ENCODE measurements around the gene PHEX.

PHEX gene

DNA sequence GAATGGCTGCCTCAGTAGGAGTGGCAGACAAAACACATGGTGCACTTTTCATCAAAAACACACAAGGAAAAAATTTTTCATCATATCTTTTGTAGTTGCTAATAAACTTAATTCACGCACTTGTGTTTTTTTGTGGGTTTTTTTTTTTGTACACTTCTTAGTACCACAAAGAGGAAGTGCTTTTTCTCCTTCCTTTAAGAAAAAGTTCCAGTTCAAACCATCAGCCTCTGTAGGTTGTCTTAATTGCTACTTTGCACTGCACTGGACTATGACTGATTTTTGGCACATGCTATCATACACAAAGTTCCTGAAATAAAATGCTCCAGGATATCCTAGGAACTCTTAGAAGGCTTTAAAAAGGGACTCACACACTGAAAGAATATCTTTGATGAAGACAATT, at the start of gene PHEX:
Gene PHEX (plus strand): TSS at position 242 of the 400 bp plus-strand sequence. CDS start 681 bp downstream, outside the sequence.
- DNase-seq: no peak

DNA sequence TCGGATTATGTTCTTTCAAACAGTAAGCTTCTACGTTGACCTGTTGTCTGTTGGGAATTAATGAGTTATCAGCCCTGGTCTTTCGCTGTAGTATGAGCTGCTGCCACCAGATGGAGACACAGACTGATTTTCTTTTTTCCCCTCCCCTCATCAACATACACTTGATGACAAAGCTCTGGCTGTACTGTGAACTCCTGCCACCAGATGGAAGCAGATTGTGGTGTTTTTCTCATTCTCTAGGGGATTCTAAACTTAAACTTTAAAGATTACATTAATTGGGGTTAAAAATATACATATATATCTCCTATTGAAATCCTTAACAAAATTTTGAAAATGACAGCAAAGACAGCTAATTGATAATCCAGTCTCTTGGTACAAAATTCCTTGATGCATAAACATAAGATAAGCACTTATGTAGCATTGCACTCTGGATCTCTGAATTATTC, 46.8 kb upstream of the PHEX start:
- DNase-seq: peak; percentile 74 to 80

DNA sequence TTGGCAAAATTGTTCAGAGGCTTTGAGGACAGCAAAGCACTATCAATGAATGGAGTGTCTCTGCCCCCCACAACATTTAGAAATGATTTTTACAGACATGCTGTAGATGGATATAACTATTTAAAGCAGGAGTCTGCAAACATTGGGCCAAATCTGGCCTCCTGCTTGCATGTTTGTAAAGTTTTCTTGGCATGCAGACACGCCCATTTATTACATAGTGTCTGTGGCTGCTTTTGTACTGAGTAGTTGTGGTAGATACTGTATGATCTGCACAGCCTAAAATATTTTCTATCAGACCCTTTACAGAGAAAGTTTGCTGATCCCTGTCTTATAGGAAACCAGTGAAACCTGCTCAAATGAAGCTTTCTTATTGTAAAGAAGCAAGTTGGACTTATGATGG, 45.5 kb upstream of the PHEX start:
- DNase-seq: no peak

DNA sequence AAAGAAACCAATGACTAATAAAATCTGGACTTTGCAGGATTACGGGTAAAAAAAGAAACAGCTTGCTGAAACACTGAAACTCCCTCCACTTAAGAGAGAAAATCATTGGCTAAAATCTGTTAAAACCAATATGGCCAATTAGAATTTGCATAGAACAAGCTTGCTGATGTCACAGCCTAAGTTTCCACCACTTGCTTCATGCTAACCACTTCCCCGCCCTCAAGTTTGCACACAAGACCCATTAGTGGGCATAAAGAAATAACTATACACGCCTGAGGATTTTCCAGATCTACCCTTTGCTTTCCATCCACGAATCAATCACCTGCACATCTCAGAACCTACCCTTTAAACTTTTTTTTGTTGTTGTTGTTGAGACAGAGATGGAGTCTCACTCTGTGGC, 42.7 kb upstream of the PHEX start:
- DNase-seq: no peak

DNA sequence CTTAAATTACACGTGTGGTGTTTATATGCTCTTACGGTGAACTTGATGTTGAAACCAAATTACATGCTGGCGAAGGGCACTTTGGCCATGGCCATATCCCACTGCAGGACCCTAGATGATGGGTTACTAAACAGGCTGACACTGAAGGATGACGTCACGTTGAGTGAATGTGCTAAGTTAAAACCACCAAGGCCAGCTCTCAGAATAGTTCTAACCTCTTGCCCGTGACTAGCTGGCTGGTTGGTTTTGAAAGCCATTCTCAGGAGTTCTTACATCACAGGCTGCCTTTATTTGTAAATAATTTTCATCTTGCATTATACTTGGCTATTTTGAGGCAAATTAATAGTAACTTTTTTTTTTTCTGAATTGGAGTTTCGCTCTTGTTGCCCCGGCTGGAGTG, 41.3 kb upstream of the PHEX start:
- no peak for DNase-seq

DNA sequence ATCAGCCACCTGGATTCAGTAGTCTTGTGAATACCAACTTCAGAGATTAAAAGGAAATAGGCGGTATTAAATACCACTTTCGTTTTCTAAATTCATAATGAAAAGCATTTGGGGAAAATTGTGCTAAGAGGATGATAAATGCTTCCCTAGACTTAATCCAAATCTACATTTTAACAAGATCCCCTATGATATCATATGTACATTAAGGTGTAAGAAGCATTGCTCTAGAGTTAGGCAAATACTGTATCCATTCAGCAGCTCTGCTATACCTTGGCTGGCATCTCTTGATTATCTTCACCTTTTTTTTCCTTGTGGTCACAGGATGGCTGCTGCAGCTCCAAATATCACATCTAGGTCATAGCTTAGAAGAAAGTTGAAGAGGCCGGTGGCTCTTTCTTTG, 40.6 kb upstream of the PHEX start:
- DNase-seq: no peak

DNA sequence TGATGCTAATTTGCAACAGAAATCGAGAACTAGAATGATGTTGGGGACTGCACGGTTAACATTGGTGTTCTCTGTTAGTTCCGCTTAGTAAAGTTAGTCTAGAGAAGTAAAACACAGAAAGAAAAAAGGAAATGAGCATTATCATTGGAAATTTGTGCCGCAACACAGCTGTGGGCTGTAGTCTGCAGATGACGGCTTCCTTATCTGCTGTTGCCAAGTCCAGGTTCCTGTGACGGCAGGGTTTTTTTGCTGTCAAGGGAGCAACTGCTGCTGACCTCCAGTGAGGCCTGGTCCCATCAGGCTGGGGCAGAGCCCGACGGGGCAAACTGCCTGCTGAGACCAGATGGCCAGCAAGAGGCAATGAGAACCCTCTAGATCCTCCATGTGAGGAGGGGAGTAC, 38.9 kb upstream of the PHEX start:
- peak in 1 of 2 donors; percentile 38 for DNase-seq

DNA sequence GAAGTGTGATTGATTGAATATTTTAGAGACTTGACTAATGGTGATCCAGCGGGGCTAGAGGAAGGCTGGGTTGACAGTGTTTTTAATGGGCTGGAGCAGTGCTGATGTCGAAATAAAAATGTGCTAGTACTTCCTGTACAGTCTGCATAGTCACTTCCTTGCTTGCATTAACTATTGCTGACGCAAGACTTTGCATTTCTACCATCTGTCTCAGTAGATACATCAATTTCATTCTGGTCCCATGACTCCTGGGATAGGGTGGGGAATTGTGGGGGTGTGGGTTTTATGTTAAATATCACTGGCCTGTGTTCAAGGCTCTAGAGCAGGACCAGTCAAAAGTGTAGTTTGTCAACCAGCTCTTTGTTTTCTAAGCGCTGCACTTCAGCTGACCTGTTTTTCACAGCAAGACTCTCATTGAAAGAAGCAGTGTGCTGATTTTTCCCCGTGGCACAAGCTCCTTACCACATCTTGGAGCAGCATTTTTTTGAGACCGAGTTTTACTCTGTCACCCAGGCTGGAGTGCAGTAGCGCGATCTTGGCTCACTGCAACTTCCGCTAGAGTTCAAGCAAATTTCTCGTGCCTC, 35.2 kb upstream of the PHEX start:
- peak in 1 of 2 donors; percentile 9 for DNase-seq

DNA sequence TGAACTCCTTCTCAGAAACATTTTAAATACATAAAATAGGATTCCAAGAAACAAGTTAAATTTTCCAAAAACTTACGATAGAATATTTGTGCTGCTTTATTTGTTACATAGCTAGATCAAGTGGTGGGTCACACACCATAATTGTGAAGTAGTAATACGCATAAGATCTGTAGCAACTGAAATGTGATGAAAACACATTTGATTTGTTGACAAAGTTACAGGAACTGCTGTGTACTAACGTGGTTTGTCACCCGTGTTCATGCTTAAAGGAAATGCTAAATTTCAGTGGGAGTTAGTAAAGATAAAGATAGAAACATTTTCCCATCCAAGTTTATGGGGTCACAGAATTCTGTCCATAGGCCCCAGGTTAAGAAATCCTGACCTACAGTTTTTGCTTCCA, 34.1 kb upstream of the PHEX start:
- no peak for DNase-seq

DNA sequence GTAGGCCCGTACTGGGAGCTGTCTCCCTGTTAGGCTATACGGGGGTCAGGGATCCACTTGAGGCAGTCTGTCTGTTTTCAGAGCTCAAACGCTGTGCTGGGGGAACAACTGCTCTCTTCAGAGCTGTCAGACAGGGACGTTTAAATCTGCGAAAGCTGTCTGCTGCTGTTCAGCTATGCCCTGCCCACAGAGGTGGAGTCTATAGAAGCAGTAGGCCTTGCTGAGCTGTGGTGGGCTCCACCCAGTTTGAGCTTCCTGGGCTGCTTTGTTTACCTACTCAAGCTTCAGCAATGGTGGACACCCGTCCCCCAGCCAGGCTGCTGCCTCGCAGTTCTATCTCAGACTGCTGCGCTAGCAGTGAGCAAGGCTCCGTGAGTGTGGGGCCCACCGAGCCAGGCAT, 27.3 kb upstream of the PHEX start:
- no peak for DNase-seq

DNA sequence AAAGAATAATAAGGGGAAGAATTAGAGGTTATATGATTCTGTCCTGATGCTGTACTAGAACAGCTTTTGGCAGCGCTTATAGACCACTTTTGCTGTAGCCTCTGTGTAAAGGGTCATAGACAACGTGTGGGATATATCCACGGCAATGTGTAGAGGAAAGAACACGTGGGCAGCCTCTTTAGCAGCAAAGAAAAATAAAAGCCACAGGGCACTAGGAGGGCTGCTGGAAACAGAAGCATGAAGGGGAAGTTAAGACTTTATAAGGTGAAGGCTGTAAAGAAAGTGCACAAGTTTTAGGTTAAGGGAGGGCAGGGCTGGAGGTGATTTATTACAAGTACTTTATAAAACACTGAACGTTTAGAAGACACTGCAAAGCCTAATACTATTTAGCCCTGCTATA, 20.1 kb upstream of the PHEX start:
- DNase-seq: no peak

DNA sequence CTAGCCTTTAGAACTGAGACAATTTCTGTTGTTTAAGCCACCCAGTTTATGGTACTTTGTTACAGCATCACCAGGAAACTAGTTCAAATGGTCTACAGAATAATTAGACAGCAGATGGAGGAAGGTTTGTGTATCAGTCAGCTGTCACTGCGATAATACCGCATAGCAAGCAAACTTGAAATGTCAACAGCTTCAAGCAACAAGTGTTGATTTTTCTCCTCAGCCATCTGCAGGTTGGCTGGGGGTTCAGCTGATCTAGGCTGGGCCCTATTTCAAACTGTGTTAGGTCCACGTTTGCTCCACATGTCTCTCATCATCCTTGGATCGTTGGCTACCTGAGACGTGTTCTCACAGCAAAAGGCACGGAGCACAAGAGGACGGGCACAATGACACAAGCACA, 19.2 kb upstream of the PHEX start:
- no peak for DNase-seq

DNA sequence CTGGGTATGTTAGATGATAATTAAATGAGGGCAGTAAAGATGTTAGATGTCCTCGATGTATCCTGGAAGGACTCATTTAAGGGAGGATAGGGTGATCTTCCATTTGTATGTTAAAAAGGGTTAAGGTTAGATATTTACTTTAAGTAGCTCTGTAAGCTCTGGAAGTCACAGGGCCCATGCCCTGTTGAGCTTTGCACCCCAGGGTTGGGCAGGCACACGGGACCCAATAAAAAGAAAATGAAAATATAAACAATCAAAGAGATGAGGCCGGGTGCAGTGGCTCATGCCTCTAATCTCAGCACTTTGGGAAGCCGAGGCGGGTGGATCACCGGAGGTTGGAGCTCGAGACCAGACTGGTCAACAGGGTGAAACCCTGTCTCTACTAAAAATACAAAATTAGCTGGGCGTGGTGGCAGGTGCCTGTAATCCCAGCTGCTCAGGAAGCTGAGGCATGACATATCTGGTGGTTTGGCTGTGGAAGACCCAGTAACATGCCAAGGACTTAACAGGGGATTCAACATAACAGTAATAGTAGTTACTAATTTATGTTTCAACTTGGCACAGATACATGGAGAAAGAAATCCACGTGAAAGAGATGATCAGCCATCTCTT, 16.9 kb upstream of the PHEX start:
- no peak for DNase-seq

DNA sequence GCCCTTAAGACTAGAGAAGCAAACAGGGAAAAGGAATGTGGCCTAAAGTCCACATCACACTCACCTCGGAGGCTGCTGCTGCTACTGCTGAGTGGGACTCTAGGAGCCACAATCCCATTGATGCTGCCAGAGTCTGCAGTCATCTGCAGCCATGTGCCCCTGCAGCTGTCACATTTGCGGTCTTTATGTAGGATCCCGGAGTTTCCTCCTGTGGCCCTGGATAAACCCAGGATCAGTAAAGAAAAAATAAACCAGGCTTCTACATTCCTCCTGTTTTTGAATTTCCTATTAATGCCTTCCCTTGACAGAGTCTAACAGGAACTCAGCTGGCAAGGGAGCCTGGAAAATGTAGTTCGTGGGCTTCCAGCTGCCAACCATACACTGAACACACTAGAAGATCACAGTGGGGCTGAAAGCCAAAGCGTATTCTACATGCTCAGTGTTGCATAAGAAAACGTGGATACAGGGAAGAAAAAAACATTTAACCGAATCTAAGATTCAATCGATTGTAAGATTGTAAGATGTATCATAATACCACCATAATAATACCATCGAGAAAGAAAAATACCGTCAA, 10.3 kb upstream of the PHEX start:
- no peak for DNase-seq

DNA sequence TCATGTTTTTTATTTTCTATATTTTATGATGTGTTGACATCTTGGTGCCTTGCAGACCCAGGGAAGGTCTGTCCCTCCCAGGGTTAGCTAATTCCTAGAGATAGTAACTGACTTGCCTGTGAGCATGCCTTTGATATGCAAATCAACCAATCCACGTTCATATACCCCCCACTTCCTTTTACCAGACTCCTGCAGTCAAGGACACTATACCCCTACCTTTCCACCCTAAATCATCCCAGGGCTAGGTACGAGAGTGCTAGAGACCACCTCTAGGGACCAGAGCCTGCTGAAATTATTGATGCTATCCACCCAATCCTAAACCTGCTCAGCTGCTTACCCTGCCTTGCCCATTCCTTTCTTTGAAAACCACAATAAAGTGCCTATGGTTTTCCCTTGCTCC, 7.5 kb upstream of the PHEX start:
- no peak for DNase-seq

DNA sequence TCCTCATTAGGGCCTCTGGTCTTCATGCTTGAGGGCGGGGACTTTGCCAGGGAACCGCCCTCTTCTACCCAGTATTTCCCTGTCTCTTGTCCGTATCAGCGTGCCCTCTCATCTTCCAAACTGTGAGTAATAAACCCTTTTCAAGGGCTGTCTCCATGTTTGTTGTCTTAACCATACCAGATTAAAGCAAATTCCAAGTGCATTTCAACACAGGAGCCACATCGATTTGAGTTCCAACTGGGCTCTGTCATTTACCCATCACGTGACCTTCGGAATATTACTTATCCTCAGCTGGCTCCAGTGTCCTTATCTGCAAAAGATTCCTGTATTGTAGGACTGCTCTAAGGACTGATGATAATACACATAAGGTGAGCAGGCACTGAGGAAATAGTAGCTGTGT, 6.4 kb upstream of the PHEX start:
- DNase-seq: no peak

DNA sequence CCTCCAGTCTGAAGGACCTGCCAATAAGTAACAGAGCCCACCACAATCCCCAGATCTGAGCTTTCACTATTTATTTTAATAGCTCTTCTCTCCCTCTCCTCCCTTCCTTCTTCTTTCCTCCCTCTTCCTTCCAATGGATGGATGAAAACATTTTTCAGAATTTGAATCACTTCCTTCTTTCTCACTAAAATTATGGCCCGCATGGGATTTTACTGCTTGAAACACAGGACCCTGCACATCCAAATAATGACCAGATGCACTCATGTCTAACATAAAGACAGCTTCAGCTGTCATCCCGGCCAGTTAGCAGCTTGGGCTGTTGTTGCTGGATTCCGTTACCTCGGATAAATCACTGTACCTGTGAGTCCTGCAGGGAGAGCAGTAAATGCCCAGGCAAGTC, 5.4 kb upstream of the PHEX start:
- DNase-seq: no peak

DNA sequence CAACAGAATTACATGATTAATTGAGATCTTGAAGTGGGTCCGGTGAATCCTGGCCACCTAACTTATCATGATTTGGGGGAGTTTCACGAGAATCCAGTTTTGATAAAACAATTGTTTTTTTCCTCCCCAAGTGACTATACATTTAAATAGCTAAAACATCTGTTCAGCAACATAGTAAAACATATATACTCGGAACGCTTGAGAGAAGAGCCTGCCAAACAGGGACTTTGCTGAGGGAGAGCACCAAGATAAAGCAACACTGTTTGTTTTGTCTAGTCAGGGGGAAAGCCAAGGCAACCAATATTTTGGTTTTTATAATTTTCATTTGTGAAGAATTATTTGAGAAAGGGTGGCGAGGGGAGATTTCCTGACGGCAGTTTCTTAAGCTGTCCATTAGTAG, 381 bp downstream of the PHEX start:
- no peak for DNase-seq

DNA sequence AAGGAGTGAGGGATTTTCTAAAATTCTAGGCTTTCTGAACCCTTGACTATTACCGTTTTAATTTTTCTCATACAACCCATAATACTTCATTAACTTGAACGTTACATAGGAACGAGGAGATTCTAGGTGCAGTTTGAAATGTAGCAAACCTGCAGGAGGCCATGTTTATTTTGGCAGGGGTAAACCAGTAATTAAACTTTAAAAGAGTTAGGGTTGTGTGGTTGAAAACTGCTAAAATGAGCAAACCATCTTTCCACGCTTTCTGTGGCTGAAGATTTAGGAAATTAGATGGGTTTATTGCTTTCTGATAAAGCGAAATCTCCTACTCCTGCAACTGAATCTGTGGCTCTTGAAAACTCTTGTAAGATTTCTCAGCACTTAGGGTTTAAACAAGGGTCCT, 1.7 kb downstream of the PHEX start:
- no peak for DNase-seq

DNA sequence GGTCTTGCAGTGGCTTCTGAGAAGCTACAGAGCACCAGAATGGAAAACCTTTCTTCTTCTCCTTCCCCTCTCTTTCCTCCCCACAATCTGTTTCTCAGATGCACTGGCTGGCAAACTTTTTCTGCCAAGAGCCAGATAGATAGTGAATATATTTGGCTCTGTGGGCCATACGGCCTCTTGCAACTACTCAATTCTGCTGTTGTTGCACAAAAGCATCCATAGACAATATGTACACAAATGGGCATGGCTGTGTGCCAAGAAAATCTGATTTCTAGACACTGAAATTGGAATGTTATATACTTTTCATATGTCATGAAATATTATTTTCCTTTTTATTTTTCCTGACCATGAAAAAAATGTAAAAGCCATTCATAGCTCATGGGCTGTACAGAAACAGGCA, 3.1 kb downstream of the PHEX start:
- DNase-seq: no peak

DNA sequence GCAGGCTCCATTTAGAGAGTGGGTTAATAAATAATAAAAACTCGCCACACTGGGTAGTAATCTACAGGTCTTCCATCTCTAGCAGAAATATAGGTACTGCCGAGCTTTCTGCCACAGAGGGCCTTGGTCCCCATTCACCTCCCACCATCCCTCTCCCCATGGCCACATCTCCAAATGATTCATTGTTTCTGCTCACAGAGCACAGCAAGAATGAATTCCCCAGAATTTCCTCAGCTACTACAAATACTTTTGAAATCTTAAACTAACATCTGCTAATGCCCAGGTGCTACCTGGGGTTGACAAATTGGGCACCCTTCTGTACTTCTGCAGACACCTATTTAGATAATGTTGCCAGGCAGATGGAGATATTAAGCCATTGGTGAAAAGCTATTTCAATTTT, 5.1 kb downstream of the PHEX start:
- DNase-seq: no peak

DNA sequence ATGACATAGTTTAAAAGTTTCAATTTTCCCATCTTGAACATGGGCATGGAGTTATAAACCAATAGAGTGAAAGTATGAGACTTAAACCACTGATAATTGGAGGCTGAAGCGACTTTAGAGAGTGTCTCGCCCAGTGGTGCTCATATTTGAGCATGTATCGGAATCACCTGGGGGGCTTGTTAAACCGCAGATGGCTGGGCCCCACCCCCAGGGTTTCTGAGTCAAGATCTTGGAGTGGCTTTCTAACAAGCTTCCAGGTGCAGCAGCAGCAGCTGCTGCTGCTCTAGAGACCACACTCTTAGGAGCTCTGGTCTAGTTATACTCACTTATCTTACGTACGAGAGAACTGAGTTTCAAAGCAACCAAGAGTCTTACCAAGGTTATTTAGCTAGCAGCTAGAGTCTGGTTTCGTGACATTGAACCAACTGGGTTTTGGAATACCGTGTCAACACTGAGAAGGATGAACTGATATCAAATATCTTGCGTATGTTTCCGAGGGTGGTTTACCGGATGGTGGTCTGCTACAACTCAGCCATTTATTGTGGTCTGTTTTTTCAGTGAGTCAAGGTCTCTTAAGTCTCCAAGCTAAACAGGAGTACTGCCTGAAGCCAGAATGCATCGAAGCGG, 5.9 kb downstream of the PHEX start:
- DNase-seq: no peak

DNA sequence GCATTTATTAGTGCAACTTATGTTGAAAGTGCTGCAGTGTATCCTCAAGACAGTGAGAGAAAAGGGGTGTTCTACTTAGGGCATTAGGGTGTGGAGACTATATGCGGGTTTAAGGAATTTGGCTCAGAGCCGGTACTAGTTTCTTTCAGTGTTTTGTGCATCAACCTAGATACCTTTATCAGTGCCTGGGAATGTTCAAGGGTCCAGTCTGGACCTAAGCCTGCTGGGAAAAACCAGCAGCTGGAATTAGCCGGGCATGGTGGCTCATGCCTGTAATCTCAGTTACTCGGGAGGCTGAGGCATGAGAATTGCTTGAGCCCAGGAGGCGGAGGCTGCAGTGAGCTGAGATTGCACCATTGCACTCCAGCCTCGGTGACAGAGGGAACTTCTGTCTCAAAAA, 7.4 kb downstream of the PHEX start:
- DNase-seq: no peak

DNA sequence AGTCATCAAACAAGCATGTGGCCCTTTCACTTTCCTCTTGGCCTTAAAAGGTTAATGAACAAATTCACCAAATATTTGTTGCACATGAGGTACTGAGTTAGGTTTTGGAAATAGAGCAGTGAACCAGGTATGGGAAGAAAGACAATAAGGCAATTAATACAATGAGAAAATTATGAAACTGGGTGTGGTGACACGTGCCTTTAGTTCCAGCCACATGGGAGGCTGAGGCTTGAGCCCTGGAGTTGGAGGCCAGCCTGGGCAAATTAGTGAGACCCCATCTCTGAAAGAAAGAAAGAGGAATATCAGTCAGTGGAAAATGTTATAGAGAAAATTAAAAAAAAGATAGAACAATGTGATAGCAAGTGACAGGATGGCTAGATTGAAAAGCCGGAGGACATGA, 8.1 kb downstream of the PHEX start:
- no peak for DNase-seq

All from CD4-positive, alpha-beta T cell treated with Interferon alpha-2 for 1 hour (primary cell).